Activated CD8-positive, alpha-beta memory T cell treated with anti-CD3 and anti-CD28 coated beads for 48 hours (primary cell): ENCODE data around the gene KIAA0319L.

Experiments
- DNase-seq, 3 experiments: peaks; one replicate each; pipeline ENCODE4 v3.0.0-alpha.2; 2020; ENCODE audit warnings: low read depth in 2 of 3, low spot score in 2 of 3

KIAA0319L gene

DNA sequence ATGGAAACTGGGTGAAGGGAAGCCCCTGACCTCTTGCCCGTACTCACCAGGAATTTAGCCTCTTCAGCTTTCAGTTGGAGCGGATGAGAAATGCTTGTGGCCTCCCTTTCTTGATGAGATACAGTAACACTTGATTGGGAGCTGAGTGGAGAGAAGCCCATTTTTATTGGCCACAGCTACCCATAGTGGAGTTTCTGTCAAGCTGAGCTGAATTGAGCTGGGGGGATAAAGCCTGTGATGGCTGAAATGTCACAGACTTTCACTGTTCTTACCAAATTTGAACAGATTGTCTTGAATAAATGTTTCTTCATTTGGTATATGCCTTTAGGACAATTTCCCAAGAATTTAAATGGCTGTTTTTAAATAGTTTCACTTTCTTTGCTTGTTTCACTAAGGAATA is 162.8 kb downstream of the KIAA0319L start:
- no peak for DNase-seq

DNA sequence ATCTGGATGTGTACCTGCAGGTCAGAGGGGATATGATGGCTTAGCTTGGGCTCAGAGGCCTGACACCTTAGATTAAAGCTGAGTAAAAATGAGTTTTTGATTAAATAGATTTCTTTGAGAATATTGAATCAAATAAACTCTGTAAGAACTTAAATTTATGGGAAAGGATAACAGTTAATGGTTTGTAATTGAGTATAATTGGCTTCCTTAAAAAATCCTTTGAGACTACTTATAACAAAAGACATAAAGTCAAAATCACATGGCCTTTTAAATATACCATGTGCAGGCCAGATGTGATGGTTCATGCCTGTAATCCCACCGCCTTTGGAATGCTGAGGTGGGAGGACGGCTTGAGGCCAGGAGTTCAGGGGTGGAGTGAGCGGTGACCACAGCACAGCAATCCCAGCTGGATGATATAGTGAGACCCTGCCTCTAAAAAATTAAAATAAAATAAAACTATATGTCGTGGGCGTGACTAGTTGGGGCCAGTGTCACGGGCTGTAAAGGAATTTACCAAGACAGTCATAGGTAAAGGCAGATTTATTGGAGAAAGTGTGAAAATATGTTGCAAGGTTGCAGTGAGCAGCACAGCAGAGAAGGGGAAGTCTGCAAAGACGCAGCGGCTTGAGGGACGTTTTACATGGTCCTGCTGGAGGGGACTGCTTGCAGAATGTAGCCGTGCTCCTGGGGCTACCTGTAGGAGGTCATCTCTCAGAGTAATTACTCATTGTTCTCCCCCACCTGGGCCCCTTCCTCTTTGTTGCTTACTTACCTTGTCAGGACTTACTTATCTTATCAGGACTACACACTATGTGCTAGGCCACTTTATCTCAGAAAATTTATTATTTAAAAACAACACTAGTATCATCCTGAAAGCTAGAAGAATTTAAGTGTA is 166.4 kb downstream of the KIAA0319L start:
- no peak for DNase-seq

DNA sequence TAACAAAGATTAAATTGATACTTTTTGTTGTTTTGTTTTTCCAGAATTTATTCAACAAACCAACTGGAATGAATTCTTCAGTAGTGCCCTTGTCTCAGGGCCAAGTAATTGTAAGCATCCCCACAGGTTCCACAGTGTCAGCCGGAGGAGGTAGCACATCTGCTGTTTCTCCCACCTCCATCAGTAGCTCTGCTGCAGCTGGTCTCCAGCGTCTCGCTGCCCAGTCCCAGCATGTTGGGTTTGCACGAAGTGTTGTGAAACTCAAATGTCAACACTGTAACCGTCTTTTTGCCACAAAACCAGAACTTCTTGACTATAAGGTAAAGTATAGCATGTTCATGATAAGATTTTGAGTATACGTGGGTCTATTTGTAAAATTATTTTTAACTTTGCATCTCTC is 170.2 kb downstream of the KIAA0319L start:
- DNase-seq: no peak

DNA sequence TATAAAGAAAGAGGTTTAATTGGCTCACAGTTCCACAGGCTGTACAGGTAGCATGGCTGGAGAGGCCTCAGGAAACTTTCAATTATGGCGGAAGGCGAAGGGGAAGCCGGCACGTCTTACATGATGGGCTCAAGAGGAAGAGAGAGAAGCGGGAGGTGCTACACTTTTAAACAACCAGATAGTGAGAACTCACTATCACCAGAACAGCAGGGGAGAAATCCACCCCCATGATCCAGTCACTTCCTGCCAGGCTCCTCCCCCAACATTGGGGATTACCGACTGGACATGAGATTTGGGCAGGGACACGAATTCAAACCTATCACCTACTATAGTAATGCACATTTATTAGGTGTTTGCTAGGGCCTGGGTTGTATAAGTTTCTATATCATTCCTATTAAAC is 170.9 kb downstream of the KIAA0319L start:
- DNase-seq: no peak
